Gastrocnemius medialis (tissue), 4 donors: ENCODE data around the gene OR2AP1. TPM values are rescaled to one million over a fixed set of nuclear protein-coding genes. Genes with fewer than 3 reads are reported as not detected.

Experiments used
- ATAC-seq, 2 donors: fragments of 150-250 bp; one replicate each; pipeline ENCODE4 v1.9.1; 2016
- DNase-seq, 2 donors: peaks; one replicate each; pipeline ENCODE4 v3.0.0-alpha.2; 2019
- H3K27ac ChIP-seq, 4 donors: fragments of 200-600 bp; sonication (generic); 1 replicate in 1 of 4; 2 replicates in 3 of 4; pipeline ENCODE4 v1.5.1; 2016 to 2018; ENCODE audit warnings: mild to moderate bottlenecking in 2 of 4, moderate library complexity in 1 of 4
- H3K27me3 ChIP-seq, 3 donors: fragments of 200-600 bp; sonication (generic) in 2 of 3; 1 replicate in 1 of 3; 2 replicates in 2 of 3; pipeline versions ENCODE4 v1.5.1 to v1.6.0; 2016 to 2019; ENCODE audit warnings: mild to moderate bottlenecking in 1 of 3, moderate library complexity in 1 of 3
- H3K36me3 ChIP-seq, 2 donors: fragments of 200-600 bp; sonication (generic) in 1 of 2; one replicate each; pipeline ENCODE4 v1.5.1; 2017 to 2018
- H3K4me1 ChIP-seq, 2 donors: fragments of 200-600 bp; sonication (generic) in 1 of 2; one replicate each; pipeline ENCODE4 v1.5.1; 2016 to 2017; ENCODE audit warnings: mild to moderate bottlenecking in 2 of 2
- H3K4me3 ChIP-seq, 4 donors: fragments of 200-600 bp; sonication (generic) in 3 of 4; 1 replicate in 1 of 4; 2 replicates in 3 of 4; pipeline ENCODE4 v1.5.1; 2016 to 2019; ENCODE audit warnings: mild to moderate bottlenecking in 2 of 4
- H3K9me3 ChIP-seq, 3 donors: fragments of 200-600 bp; sonication (generic) in 2 of 3; 1 replicate in 1 of 3; 2 replicates in 2 of 3; pipeline ENCODE4 v1.5.1; 2016 to 2019
- POLR2A ChIP-seq, 2 donors: fragments of 450-650 bp; IDR thresholded peaks; one replicate each; pipeline ENCODE4 v1.6.1; 2017; ENCODE audit warnings: antibody characterized with exemption in 2 of 2, mild to moderate bottlenecking in 2 of 2, moderate library complexity in 2 of 2
- in situ Hi-C, 4 donors: fragments of 200-750 bp; cut with MboI; loops; one replicate each; pipeline versions ENCODE4 v1.15.0 to v1.8.0; 2017; ENCODE audit warnings: low sequenced_read_pairs in 4 of 4
- intact Hi-C: fragments of 100-400 bp; cut with DNase I; formaldehyde crosslinking; loops from one replicate; pipeline ENCODE4 v1.15.1; 2023; ENCODE audit warnings: low total_unique reads
- total RNA-seq, 4 donors: library from RNA; depleted of rRNA; stranded (reverse); fragments of >200 nt; gene quantifications; one replicate each; pipeline versions ENCODE4 v1.1.0 to v1.2.3, GENCODE V29; 2016
- TF ChIP-seq, protein P1 (sequence below), 5 experiments: fragments of 450-650 bp in 3 of 5; fragments of 200-600 bp in 2 of 5; sonication (generic) in 2 of 5; IDR thresholded peaks in 4 of 5; conservative IDR thresholded peaks in 1 of 5; 1 replicate in 4 of 5; 2 replicates in 1 of 5; pipeline ENCODE4 v1.5.1; 2016 to 2019; ENCODE audit warnings: antibody characterized with exemption in 5 of 5, mild to moderate bottlenecking in 3 of 5, moderate library complexity in 3 of 5

OR2AP1 gene
- total RNA-seq, 4 donors from 2014 or later, result not detected

GRCh38 chr12:55612646-55613045 is 40.4 kb downstream of the OR2AP1 start:
- TF ChIP-seq POLR2A (IDR thresholded peaks at IDR 0.05), result no peak
- TF ChIP-seq, protein P1, sequence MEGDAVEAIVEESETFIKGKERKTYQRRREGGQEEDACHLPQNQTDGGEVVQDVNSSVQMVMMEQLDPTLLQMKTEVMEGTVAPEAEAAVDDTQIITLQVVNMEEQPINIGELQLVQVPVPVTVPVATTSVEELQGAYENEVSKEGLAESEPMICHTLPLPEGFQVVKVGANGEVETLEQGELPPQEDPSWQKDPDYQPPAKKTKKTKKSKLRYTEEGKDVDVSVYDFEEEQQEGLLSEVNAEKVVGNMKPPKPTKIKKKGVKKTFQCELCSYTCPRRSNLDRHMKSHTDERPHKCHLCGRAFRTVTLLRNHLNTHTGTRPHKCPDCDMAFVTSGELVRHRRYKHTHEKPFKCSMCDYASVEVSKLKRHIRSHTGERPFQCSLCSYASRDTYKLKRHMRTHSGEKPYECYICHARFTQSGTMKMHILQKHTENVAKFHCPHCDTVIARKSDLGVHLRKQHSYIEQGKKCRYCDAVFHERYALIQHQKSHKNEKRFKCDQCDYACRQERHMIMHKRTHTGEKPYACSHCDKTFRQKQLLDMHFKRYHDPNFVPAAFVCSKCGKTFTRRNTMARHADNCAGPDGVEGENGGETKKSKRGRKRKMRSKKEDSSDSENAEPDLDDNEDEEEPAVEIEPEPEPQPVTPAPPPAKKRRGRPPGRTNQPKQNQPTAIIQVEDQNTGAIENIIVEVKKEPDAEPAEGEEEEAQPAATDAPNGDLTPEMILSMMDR (IDR thresholded peaks at IDR 0.05 in 4 of 5, conservative IDR thresholded peaks at IDR 0.05 in 1 of 5), result no peak
- Histone ChIP-seq H3K4me1 (no peaks in the 10 kb centered on the region), H3K9me3 (peaks cover 0 to 8% (median 0%) of the 10 kb centered on the region in 3 donors), H3K4me3 (no peak overlapping the region), H3K27me3 (peaks cover 0 to 7% (median 0%) of the 10 kb centered on the region in 3 donors), H3K27ac (no peak overlapping the region), H3K36me3 (no peaks in the 10 kb centered on the region)
- intact Hi-C loops, result no loop called here
- in situ Hi-C loops, result loop anchor here in 3 of 4 donors (25.0 kb wide), 1 partner anchor 425 kb away; no protein-coding TSS in a partner anchor
- ATAC-seq (no peak), DNase-seq (no peak)

- Histone ChIP-seq H3K4me3 (no peak overlapping the region), H3K9me3 (peaks cover 0 to 8% (median 0%) of the 10 kb centered on the region in 3 donors), H3K27ac (no peak overlapping the region), H3K4me1 (no peaks in the 10 kb centered on the region), H3K27me3 (peaks cover 0 to 7% (median 0%) of the 10 kb centered on the region in 3 donors), H3K36me3 (no peaks in the 10 kb centered on the region)
- intact Hi-C loops, result no loop called here
- no peak for ATAC-seq
- in situ Hi-C loops, result loop anchor here in 3 of 4 donors (25.0 kb wide), 1 partner anchor 427 kb away; no protein-coding TSS in a partner anchor
- DNase-seq, result no peak
- no peak for TF ChIP-seq POLR2A (IDR thresholded peaks at IDR 0.05)
- TF ChIP-seq, protein P1 (IDR thresholded peaks at IDR 0.05 in 4 of 5, conservative IDR thresholded peaks at IDR 0.05 in 1 of 5), result no peak
Measured at GRCh38 chr12:55614764-55615163, 42.5 kb downstream of the OR2AP1 start.

GRCh38 chr12:55619354-55620138 is 47.3 kb downstream of the OR2AP1 start:
- peaks cover 0 to 4% (median 0%) of the 10 kb centered on the region in 3 donors for H3K27me3 ChIP-seq
- H3K9me3 ChIP-seq, result peaks cover 0 to 8% (median 0%) of the 10 kb centered on the region in 3 donors
- no peaks in the 10 kb centered on the region for H3K36me3 ChIP-seq
- TF ChIP-seq, protein P1 (IDR thresholded peaks at IDR 0.05 in 4 of 5, conservative IDR thresholded peaks at IDR 0.05 in 1 of 5), result peak; percentile 50 to 73 (median 58)
- TF ChIP-seq POLR2A (IDR thresholded peaks at IDR 0.05), result no peak
- DNase-seq (no peak), ATAC-seq (peak; percentile 76 to 87)
- no peak overlapping the region for H3K4me3 ChIP-seq
- in situ Hi-C loops, result loop anchor here (10.0 to 25.0 kb wide), 2 partner anchors 425 to 432 kb away; no protein-coding TSS in a partner anchor
- H3K27ac ChIP-seq, result no peak overlapping the region
- intact Hi-C loops, result no loop called here
- H3K4me1 ChIP-seq, result no peaks in the 10 kb centered on the region

DNA sequence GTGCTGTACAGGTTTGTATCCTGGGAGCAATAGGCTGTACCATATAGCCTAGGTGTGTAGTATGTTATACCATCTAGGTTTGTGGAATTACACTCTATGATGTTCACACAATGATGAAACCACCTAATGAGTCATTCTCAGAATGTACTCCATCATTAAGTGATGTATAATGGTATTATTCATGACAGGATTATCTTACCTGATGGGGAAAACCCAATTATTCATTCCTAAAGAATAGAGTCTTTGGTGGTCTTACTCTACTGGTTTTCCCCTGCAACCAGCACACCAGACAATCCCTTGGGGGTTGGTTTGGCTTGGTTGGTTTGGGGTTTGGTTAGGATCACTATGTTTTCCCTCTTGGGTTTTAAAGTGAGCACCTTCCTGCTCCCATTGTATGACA is 51.8 kb downstream of the OR2AP1 start:
- intact Hi-C loops (no loop called here), in situ Hi-C loops (loop anchor here (10.0 to 25.0 kb wide), 2 partner anchors 429 to 437 kb away; no protein-coding TSS in a partner anchor)
- Histone ChIP-seq H3K4me1 (no peaks in the 10 kb centered on the region), H3K27ac (no peak overlapping the region), H3K36me3 (no peaks in the 10 kb centered on the region), H3K27me3 (no peaks in the 10 kb centered on the region), H3K4me3 (no peak overlapping the region), H3K9me3 (no peaks in the 10 kb centered on the region)
- TF ChIP-seq POLR2A (IDR thresholded peaks at IDR 0.05), result no peak
- TF ChIP-seq, protein P1 (IDR thresholded peaks at IDR 0.05 in 4 of 5, conservative IDR thresholded peaks at IDR 0.05 in 1 of 5), result no peak
- DNase-seq, result no peak
- ATAC-seq, result no peak

Other genes starting within 250 kb of the OR2AP1 start
- gene OR6C3, start 241.7 kb upstream of the OR2AP1 start, total RNA-seq, result not detected
- not detected for gene OR6C75, start 209.5 kb upstream of the OR2AP1 start, total RNA-seq
- not detected for gene OR6C65, start 171.9 kb upstream of the OR2AP1 start, total RNA-seq
- not detected for gene OR6C76, start 146.2 kb upstream of the OR2AP1 start, total RNA-seq
- not detected for gene OR6C2, start 128.4 kb upstream of the OR2AP1 start, total RNA-seq
- not detected for gene OR6C70, start 102.3 kb upstream of the OR2AP1 start, total RNA-seq
- gene OR6C68, start 80.1 kb upstream of the OR2AP1 start, total RNA-seq, result not detected
- gene OR6C4, start 22.9 kb upstream of the OR2AP1 start, total RNA-seq, result not detected
- not detected for gene OR10P1, start 64.4 kb downstream of the OR2AP1 start, total RNA-seq
- 100 to 1,000 TPM in 2 of 4 donors, 10 to 100 TPM in 2; 69.7 to 206 (median 92.0) TPM for gene ITGA7, start 135.4 kb downstream of the OR2AP1 start, total RNA-seq
- gene BLOC1S1, start 143.6 kb downstream of the OR2AP1 start, total RNA-seq, result 100 to 1,000 TPM; 255 to 434 (median 300) TPM
- gene RDH5, start 147.9 kb downstream of the OR2AP1 start, total RNA-seq, result 10 to 100 TPM in 1 of 4 donors, 1 to 10 TPM in 3; 3.8 to 10.3 (median 7.5) TPM
- gene CD63, start 156.5 kb downstream of the OR2AP1 start, total RNA-seq, result 1,000 to 10,000 TPM in 1 of 4 donors, 100 to 1,000 TPM in 3; 423 to 1,107 (median 634) TPM
- gene GDF11, start 170.7 kb downstream of the OR2AP1 start, total RNA-seq, result 1 to 10 TPM in 2 of 4 donors, under 1 TPM in 2; 0.17 to 4.4 (median 1.1) TPM
- gene SARNP, start 245.3 kb downstream of the OR2AP1 start, total RNA-seq, result 10 to 100 TPM; 46.5 to 66.2 (median 62.8) TPM
- 10 to 100 TPM in 3 of 4 donors, 1 to 10 TPM in 1; 6.6 to 23.1 (median 12.1) TPM for gene ORMDL2, start 245.6 kb downstream of the OR2AP1 start, total RNA-seq